ENCODE data around the gene NUP188. TPM values are rescaled to one million over a fixed set of nuclear protein-coding genes. Genes with fewer than 3 reads are reported as not detected.

Gene NUP188
- total and polyA plus RNA-seq, 2 of the 13 experiments (the other 11 are each of a cell fraction or from before 2014, with no cell fraction given): 28.0 to 38.5 TPM

GRCh38 chr9:128947527-128948301 is at the start of gene NUP188, which contains the start of gene DOLK (continued):
- TF ChIP-seq PAX8 (CRISPR knock-in tag; IDR thresholded peaks at IDR 0.05; ENCODE audit: borderline replicate concordance) (no peak), NFKBIZ (CRISPR knock-in tag; IDR thresholded peaks at IDR 0.05) (peak; percentile 79; the same call in 1 of the 2 replicates), ZNF574 (CRISPR knock-in tag; IDR thresholded peaks at IDR 0.05) (peak; percentile 83; the same call in 1 of the 2 replicates), ZNF569 (CRISPR knock-in tag; IDR thresholded peaks at IDR 0.05; ENCODE audit: borderline replicate concordance) (no peak), ZNF317 (CRISPR knock-in tag; IDR thresholded peaks at IDR 0.05) (no peak), IRX3 (CRISPR knock-in tag; IDR thresholded peaks at IDR 0.05; ENCODE audit: borderline replicate concordance, low read depth) (peak; percentile 43; the same call in 1 of the 2 replicates), HNF4G (IDR thresholded peaks at IDR 0.05; ENCODE audit: borderline replicate concordance, low read depth, low read length) (no peak), HNF4G (CRISPR knock-in tag; IDR thresholded peaks at IDR 0.05; ENCODE audit: borderline replicate concordance, low read depth) (peak; percentile 62), ISX (CRISPR knock-in tag; conservative IDR thresholded peaks at IDR 0.05) (no peak), CSRNP1 (CRISPR knock-in tag; IDR thresholded peaks at IDR 0.05) (0 out of 2 replicates have a peak, but pooled peaks have one; percentile 28), PCBP1 (IDR thresholded peaks at IDR 0.05; ENCODE audit: borderline replicate concordance, low read depth, low read length) (0 out of 2 replicates have a peak, but pooled peaks have one; percentile 52), CAMTA2 (CRISPR knock-in tag; IDR thresholded peaks at IDR 0.05; ENCODE audit: borderline replicate concordance) (no peak), ZNF883 (CRISPR knock-in tag; IDR thresholded peaks at IDR 0.05; ENCODE audit: not compliant biosample characterization) (no peak), DR1 (CRISPR knock-in tag; IDR thresholded peaks at IDR 0.05) (peak; percentile 85), AHR (CRISPR knock-in tag; IDR thresholded peaks at IDR 0.05) (peak; percentile 89; the same call in 1 of the 2 replicates), FIP1L1 (IDR thresholded peaks at IDR 0.05; ENCODE audit: borderline replicate concordance, insufficient read depth, low read depth, low read length) (no peak)
- TF ChIP-seq, protein P1, sequence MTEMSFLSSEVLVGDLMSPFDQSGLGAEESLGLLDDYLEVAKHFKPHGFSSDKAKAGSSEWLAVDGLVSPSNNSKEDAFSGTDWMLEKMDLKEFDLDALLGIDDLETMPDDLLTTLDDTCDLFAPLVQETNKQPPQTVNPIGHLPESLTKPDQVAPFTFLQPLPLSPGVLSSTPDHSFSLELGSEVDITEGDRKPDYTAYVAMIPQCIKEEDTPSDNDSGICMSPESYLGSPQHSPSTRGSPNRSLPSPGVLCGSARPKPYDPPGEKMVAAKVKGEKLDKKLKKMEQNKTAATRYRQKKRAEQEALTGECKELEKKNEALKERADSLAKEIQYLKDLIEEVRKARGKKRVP (CRISPR knock-in tag; IDR thresholded peaks at IDR 0.05): peak in 1 of 2 experiments; percentile 67; a peak in 1 of 4 replicates
- TF ChIP-seq, protein P2, sequence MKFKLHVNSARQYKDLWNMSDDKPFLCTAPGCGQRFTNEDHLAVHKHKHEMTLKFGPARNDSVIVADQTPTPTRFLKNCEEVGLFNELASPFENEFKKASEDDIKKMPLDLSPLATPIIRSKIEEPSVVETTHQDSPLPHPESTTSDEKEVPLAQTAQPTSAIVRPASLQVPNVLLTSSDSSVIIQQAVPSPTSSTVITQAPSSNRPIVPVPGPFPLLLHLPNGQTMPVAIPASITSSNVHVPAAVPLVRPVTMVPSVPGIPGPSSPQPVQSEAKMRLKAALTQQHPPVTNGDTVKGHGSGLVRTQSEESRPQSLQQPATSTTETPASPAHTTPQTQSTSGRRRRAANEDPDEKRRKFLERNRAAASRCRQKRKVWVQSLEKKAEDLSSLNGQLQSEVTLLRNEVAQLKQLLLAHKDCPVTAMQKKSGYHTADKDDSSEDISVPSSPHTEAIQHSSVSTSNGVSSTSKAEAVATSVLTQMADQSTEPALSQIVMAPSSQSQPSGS (CRISPR knock-in tag; IDR thresholded peaks at IDR 0.05): peak; percentile 49; the same call in 1 of the 2 replicates
- TF ChIP-seq, protein P3, sequence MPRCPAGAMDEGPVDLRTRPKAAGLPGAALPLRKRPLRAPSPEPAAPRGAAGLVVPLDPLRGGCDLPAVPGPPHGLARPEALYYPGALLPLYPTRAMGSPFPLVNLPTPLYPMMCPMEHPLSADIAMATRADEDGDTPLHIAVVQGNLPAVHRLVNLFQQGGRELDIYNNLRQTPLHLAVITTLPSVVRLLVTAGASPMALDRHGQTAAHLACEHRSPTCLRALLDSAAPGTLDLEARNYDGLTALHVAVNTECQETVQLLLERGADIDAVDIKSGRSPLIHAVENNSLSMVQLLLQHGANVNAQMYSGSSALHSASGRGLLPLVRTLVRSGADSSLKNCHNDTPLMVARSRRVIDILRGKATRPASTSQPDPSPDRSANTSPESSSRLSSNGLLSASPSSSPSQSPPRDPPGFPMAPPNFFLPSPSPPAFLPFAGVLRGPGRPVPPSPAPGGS (CRISPR knock-in tag; IDR thresholded peaks at IDR 0.05): peak; percentile 17; the same call in 1 of the 2 replicates

Data from HepG2 (cell line).